Amniotic stem cell (primary cell): Measurements from ENCODE around the gene NONO.
"Not testable (repeated sequence)": the region's sequence is repeated elsewhere in the genome, so short reads cannot be mapped to it uniquely, and the experiment has no call there.

Experiments used
- DNase-seq: peaks from one replicate; lab custom pipeline; 2025; lab: John Stamatoyannopoulos, UW

Gene NONO

GRCh38 chrX:71285929-71286328, 2.5 kb downstream of the NONO start:
- DNase-seq: no peak

- DNase-seq: no peak
Measured at GRCh38 chrX:71291381-71291780, 7.9 kb downstream of the NONO start.

GRCh38 chrX:71292669-71293365, 9.4 kb downstream of the NONO start:
- DNase-seq: peak; percentile 31

GRCh38 chrX:71296806-71297205, 13.4 kb downstream of the NONO start:
- no peak for DNase-seq

GRCh38 chrX:71298119-71298518, 14.7 kb downstream of the NONO start:
- DNase-seq: no peak

GRCh38 chrX:71300064-71300463, 16.6 kb downstream of the NONO start:
- DNase-seq: not testable (repeated sequence)

GRCh38 chrX:71300495-71300894, 17.1 kb downstream of the NONO start:
- not testable (repeated sequence) for DNase-seq

GRCh38 chrX:71301195-71301924, 17.9 kb downstream of the NONO start, which contains the start of gene ITGB1BP2:
ITGB1BP2 (plus strand) TSS chrX:71301750; CDS start chrX:71301807, 57 bp downstream.
- no peak for DNase-seq

- DNase-seq: no peak
Measured at GRCh38 chrX:71302461-71303213, 19.2 kb downstream of the NONO start.

- DNase-seq: no peak
Measured at GRCh38 chrX:71304561-71304960, 21.1 kb downstream of the NONO start.

GRCh38 chrX:71315917-71316316, 32.5 kb downstream of the NONO start:
- peak; percentile 26 for DNase-seq

- not testable (repeated sequence) for DNase-seq
Measured at GRCh38 chrX:71316959-71317358, 33.5 kb downstream of the NONO start.

GRCh38 chrX:71320126-71320525, 36.7 kb downstream of the NONO start:
- DNase-seq: no peak

- DNase-seq: no peak
Measured at GRCh38 chrX:71321731-71322130, 38.3 kb downstream of the NONO start.

- DNase-seq: not testable (repeated sequence)
Measured at GRCh38 chrX:71324452-71324851, 41.0 kb downstream of the NONO start.

- no peak for DNase-seq
Measured at GRCh38 chrX:71326394-71326793, 43.0 kb downstream of the NONO start.

- not testable (repeated sequence) for DNase-seq
Measured at GRCh38 chrX:71349151-71349665, 65.8 kb downstream of the NONO start.

GRCh38 chrX:71349867-71350266, 66.4 kb downstream of the NONO start:
- not testable (repeated sequence) for DNase-seq
